Body of pancreas (tissue), 4 donors: ENCODE results near the gene XIAP. TPM values are rescaled to one million over a fixed set of nuclear protein-coding genes. Genes with fewer than 3 reads are reported as not detected.

Experiments used
- ATAC-seq: fragments of 150-250 bp; one replicate; pipeline ENCODE4 v1.9.1; 2016
- DNase-seq, 4 donors: peaks; one replicate each; pipeline ENCODE4 v3.0.0-alpha.2; 2019
- H3K27ac ChIP-seq, 4 donors: fragments of 200-600 bp; sonication (generic); 1 replicate in 3 of 4; 2 replicates in 1 of 4; pipeline versions ENCODE4 v1.5.1 to v1.6.1; 2016 to 2019; ENCODE audit warnings: mild to moderate bottlenecking in 1 of 4, mixed read lengths in 1 of 4, moderate library complexity in 1 of 4
- H3K27me3 ChIP-seq, 2 donors: fragments of 200-600 bp; sonication (generic); one replicate each; pipeline ENCODE4 v1.6.0; 2016; ENCODE audit warnings: mild to moderate bottlenecking in 1 of 2
- H3K36me3 ChIP-seq, 2 donors: fragments of 200-600 bp; sonication (generic); replicated peaks in 1 of 2; 2 replicates each; pipeline ENCODE4 v1.5.1; 2016; ENCODE audit warnings: low read depth in 2 of 2; ENCODE audit not compliant: insufficient read depth in 1 of 2
- H3K4me1 ChIP-seq: fragments of 200-600 bp; sonication (generic); one replicate; pipeline ENCODE4 v1.6.0; 2016
- H3K4me3 ChIP-seq, 2 donors: fragments of 200-600 bp; sonication (generic); 1 replicate in 1 of 2; 2 replicates in 1 of 2; pipeline ENCODE4 v1.5.1; 2016 to 2019
- H3K9me3 ChIP-seq, 3 donors: fragments of 200-600 bp; sonication (generic); 1 replicate in 2 of 3; 2 replicates in 1 of 3; pipeline ENCODE4 v1.5.1; 2016
- POLR2A ChIP-seq, 3 donors: fragments of 450-650 bp; IDR thresholded peaks; one replicate each; pipeline ENCODE4 v1.6.1; 2016; ENCODE audit warnings: antibody characterized with exemption in 3 of 3, mild to moderate bottlenecking in 2 of 3
- WGBS, 2 donors: methylation state at CpG; one replicate each; pipeline ENCODE4 v1.1.5; 2017; 5-methylcytosine and 5-hydroxymethylcytosine counted together
- intact Hi-C: fragments of 100-400 bp; cut with DNase I; formaldehyde crosslinking; loops from one replicate; pipeline ENCODE4 v1.15.1; 2023
- total RNA-seq, 2 donors: library from RNA; depleted of rRNA; stranded (reverse); fragments of >200 nt; gene quantifications; one replicate each; pipeline ENCODE4 v1.1.0, GENCODE V29; 2016
- TF ChIP-seq, protein P1 (sequence below), 7 experiments: fragments of 450-650 bp in 4 of 7; fragments of 200-600 bp in 3 of 7; sonication (generic) in 3 of 7; IDR thresholded peaks; one replicate each; pipeline ENCODE4 v1.5.1; 2016 to 2019; ENCODE audit warnings: antibody characterized with exemption in 7 of 7

XIAP gene
- total RNA-seq, 2 donors from 2014 or later = 20.4 to 22.1 TPM

DNA sequence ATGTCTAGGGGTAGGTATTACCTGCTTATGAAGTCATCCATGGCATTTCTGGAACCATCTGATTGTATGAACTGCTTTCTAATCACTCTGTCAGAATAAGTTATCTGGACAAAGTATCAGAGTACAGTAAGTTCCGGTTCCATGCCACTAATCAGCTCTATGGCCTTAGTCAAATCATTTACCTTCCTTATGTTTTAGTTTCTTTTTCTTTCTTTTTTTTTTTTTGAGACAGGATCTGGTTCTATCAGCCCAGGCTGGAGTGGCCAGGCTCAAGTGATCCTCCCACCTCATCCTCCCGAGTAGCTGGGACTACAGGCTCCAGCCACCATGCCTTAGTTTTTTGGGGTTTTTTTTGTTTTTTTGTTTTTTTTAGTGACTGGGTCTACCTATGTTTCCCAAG is 11.5 kb downstream of the XIAP start:
- Histone ChIP-seq H3K4me1 (peaks cover 7% of the 10 kb centered on the region), H3K27me3 (no peaks in the 10 kb centered on the region), H3K9me3 (no peaks in the 10 kb centered on the region), H3K27ac (no peak overlapping the region), H3K4me3 (no peak overlapping the region), H3K36me3 (no peaks in the 10 kb centered on the region)
- no peak for DNase-seq
- no peak for TF ChIP-seq POLR2A (IDR thresholded peaks at IDR 0.05)
- TF ChIP-seq, protein P1, sequence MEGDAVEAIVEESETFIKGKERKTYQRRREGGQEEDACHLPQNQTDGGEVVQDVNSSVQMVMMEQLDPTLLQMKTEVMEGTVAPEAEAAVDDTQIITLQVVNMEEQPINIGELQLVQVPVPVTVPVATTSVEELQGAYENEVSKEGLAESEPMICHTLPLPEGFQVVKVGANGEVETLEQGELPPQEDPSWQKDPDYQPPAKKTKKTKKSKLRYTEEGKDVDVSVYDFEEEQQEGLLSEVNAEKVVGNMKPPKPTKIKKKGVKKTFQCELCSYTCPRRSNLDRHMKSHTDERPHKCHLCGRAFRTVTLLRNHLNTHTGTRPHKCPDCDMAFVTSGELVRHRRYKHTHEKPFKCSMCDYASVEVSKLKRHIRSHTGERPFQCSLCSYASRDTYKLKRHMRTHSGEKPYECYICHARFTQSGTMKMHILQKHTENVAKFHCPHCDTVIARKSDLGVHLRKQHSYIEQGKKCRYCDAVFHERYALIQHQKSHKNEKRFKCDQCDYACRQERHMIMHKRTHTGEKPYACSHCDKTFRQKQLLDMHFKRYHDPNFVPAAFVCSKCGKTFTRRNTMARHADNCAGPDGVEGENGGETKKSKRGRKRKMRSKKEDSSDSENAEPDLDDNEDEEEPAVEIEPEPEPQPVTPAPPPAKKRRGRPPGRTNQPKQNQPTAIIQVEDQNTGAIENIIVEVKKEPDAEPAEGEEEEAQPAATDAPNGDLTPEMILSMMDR (IDR thresholded peaks at IDR 0.05) = no peak
- no peak for ATAC-seq
- intact Hi-C loops = no loop called here
- 69 to 80% methylated on average over 2 of the region's 2 CpGs for WGBS, 2 donors

DNA sequence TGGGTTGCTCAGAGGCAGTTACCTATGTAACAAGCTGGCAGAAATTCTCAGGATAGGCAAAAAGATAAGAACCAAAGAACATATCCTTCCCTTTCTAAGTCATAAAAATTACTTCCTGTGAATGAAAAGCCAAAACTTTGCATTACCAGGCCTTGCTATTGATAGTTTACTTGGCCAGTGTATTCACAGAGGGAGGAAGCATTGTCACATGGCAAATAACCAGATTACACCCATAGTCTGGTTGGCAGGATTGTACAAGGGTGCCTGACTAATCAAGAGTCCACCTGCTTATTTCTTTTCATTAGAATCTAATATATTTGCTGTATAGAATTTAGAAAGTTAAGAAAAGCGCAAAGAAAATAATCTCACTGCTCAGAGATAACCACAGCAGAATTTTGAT is 14.1 kb downstream of the XIAP start:
- Histone ChIP-seq H3K27ac (no peak overlapping the region), H3K27me3 (no peaks in the 10 kb centered on the region), H3K4me3 (no peak overlapping the region), H3K4me1 (peaks cover 14% of the 10 kb centered on the region), H3K36me3 (no peaks in the 10 kb centered on the region), H3K9me3 (no peaks in the 10 kb centered on the region)
- intact Hi-C loops = no loop called here
- DNase-seq = no peak
- no peak for ATAC-seq
- TF ChIP-seq, protein P1 (IDR thresholded peaks at IDR 0.05) = no peak
- TF ChIP-seq POLR2A (IDR thresholded peaks at IDR 0.05) = no peak
- WGBS, 2 donors = 50 to 73% methylated on average over 1 of the region's 1 CpG

DNA sequence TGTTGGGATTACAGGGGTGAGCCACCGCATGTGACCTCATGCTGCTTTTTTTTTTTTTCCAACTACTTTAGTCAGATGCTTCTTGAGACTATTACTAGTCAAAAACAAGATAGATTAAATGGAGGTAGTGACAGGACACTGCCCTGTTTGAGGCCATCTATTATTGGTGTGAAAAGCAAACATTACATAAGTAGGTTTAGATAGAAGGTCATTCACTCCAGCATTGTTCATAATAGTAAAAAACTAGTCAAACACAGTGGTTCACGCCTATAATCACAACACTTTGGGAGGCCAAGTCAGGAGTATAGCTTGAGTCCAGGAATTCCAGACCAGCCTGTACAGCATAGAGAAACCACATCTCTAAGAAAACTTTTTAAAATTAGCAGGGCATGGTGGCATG is 16.3 kb downstream of the XIAP start:
- ATAC-seq (no peak), DNase-seq (no peak)
- Histone ChIP-seq H3K9me3 (no peaks in the 10 kb centered on the region), H3K4me3 (no peak overlapping the region), H3K27ac (no peak overlapping the region), H3K36me3 (no peaks in the 10 kb centered on the region), H3K27me3 (no peaks in the 10 kb centered on the region), H3K4me1 (peaks cover 11% of the 10 kb centered on the region)
- intact Hi-C loops = no loop called here
- TF ChIP-seq, protein P1 (IDR thresholded peaks at IDR 0.05) = no peak
- TF ChIP-seq POLR2A (IDR thresholded peaks at IDR 0.05) = no peak
- 67 to 79% methylated on average over 2 of the region's 2 CpGs for WGBS, 2 donors

DNA sequence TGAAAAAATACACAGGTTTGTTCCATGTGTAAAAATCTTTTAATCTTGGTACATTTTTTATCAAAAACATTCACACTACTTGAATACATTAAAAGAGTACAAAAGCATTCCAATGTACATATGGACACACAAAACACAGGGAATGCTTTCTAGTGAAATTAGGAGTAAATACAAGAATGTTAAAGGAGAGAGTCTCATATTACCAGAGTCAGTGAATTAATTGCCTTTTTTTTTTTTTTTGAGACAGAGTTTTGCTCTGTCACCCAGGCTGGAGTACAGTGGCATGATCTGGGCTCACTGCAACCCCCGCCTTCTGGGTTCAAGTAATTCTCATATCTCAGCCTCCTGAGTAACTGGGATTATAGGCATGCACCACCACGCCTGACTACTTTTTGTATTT is 17.0 kb downstream of the XIAP start:
- ATAC-seq (no peak), DNase-seq (no peak)
- no peak overlapping the region for H3K4me3 ChIP-seq
- no peaks in the 10 kb centered on the region for H3K9me3 ChIP-seq
- no peaks in the 10 kb centered on the region for H3K36me3 ChIP-seq
- H3K27ac ChIP-seq = no peak overlapping the region
- intact Hi-C loops = no loop called here
- TF ChIP-seq, protein P1 (IDR thresholded peaks at IDR 0.05) = no peak
- no peak for TF ChIP-seq POLR2A (IDR thresholded peaks at IDR 0.05)
- peaks cover 11% of the 10 kb centered on the region for H3K4me1 ChIP-seq
- H3K27me3 ChIP-seq = no peaks in the 10 kb centered on the region
- WGBS, 2 donors = 92 to 100% methylated on average over 1 to 2 of the region's 2 CpGs

DNA sequence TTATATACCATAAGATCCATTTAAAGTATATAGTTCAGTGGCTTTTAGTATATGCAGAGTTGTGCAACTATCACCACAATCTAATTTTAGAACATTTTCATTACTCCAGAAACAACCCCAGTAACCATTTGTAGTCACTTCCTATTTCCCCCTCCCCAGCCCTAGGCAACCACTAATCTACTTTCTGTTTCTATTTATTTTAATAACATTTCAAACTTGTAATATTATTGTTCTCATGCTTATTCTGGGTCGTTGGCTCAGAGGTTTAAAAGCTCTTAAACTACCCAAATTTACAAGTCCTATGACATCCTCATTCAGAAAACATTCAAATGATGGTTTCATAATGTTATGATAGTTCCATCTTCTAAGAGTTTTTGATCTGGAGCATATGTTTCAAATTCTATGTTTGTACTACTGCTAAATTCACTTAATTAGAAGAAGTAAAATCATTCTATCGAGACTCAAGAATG is 18.4 kb downstream of the XIAP start:
- DNase-seq (no peak), ATAC-seq (no peak)
- Histone ChIP-seq H3K27ac (no peak overlapping the region), H3K9me3 (no peaks in the 10 kb centered on the region), H3K4me3 (no peak overlapping the region), H3K27me3 (no peaks in the 10 kb centered on the region), H3K36me3 (no peaks in the 10 kb centered on the region), H3K4me1 (peaks cover 11% of the 10 kb centered on the region)
- intact Hi-C loops = no loop called here
- 37 to 41% methylated on average over 2 of the region's 2 CpGs for WGBS, 2 donors
- TF ChIP-seq POLR2A (IDR thresholded peaks at IDR 0.05) = no peak
- TF ChIP-seq, protein P1 (IDR thresholded peaks at IDR 0.05) = no peak
